GM12878 (cell line): ENCODE measurements around the gene ACTR5. TPM values are rescaled to one million over a fixed set of nuclear protein-coding genes. Genes with fewer than 3 reads are reported as not detected.

Source experiments
- CTCF ChIP-seq, 3 experiments: IDR thresholded peaks in 2 of 3; conservative IDR thresholded peaks in 1 of 3; 2 replicates each; pipeline ENCODE4 v1.5.1; 2011; ENCODE audit warnings: low read depth in 3 of 3, low read length in 3 of 3, mild to moderate bottlenecking in 3 of 3, control low read depth in 2 of 3, moderate library complexity in 2 of 3, inconsistent platforms in 1 of 3, mixed read lengths in 1 of 3; ENCODE audit not compliant: control insufficient read depth in 2 of 3, insufficient read depth in 1 of 3; ENCODE audit errors: extremely low read depth in 1 of 3
- ETV6 ChIP-seq, 2 experiments: fragments of 450-650 bp in 1 of 2; IDR thresholded peaks in 1 of 2; conservative IDR thresholded peaks in 1 of 2; 2 replicates each; pipeline ENCODE4 v1.6.1; 2014; ENCODE audit warnings: antibody characterized with exemption in 1 of 2, borderline replicate concordance in 1 of 2, low read depth in 1 of 2, mild to moderate bottlenecking in 1 of 2, moderate library complexity in 1 of 2
- REST ChIP-seq: IDR thresholded peaks from 2 replicates; pipeline ENCODE4 v1.6.1; 2012; ENCODE audit warnings: mild to moderate bottlenecking, low read depth, low read length
- SKIL ChIP-seq: fragments of 450-650 bp; IDR thresholded peaks from 2 replicates; pipeline ENCODE4 v1.6.1; 2017; ENCODE audit warnings: mild to moderate bottlenecking, low read depth, inconsistent platforms; ENCODE audit not compliant: poor library complexity, severe bottlenecking
- TCF12 ChIP-seq: IDR thresholded peaks from 2 replicates; pipeline ENCODE4 v1.6.1; 2011; ENCODE audit warnings: low read depth, mild to moderate bottlenecking, low read length
- polyA plus RNA-seq, 11 experiments: library from polyadenylated mRNA; depleted of rRNA in 4 of 11; unstranded in 6 of 11; stranded (reverse) in 5 of 11; fragments of >200 nt; fragmentation: Nextera tagmentation in 4 of 11; fragmentation: Illumina TruSeq in 1 of 11; extraction: Ambion mirVana in 4 of 11; extraction: Trizol in 1 of 11; gene quantifications; 1 replicate in 1 of 11; 2 replicates in 10 of 11; pipeline versions ENCODE4 v1.2.1 to v1.2.3, GENCODE V29; 2011 to 2016; ENCODE audit warnings: inconsistent platforms in 2 of 11, missing spikeins in 2 of 11, low read depth in 1 of 11
- total RNA-seq, 4 experiments: library from RNA; depleted of rRNA in 3 of 4; stranded (reverse); fragments of >200 nt in 3 of 4; fragmentation: Illumina TruSeq in 1 of 4; extraction: Trizol in 1 of 4; gene quantifications; 2 replicates each; pipeline versions ENCODE4 v1.2.1 to v1.2.3, GENCODE V29; 2013 to 2021

ACTR5 gene
- total and polyA plus RNA-seq, 10 of the 15 experiments (the other 5 are each of a cell fraction or from before 2014, with no cell fraction given): 0.52 to 14.7 (median 8.8) TPM

GRCh38 chr20:38764567-38765318 lies 16.5 kb downstream of the ACTR5 start (continued):
- TF ChIP-seq CTCF (IDR thresholded peaks at IDR 0.05 in 2 of 3, conservative IDR thresholded peaks at IDR 0.05 in 1 of 3; ENCODE audit: control insufficient read depth in 2 of 3, extremely low read depth in 1 of 3, insufficient read depth in 1 of 3, low read depth in 3 of 3, low read length in 3 of 3) (no peak), REST (no peak), ETV6 (conservative IDR thresholded peaks at IDR 0.05 in 1 of 2, IDR thresholded peaks at IDR 0.05 in 1 of 2; ENCODE audit: borderline replicate concordance in 1 of 2, low read depth in 1 of 2) (no peak), TCF12 (no peak), SKIL (no peak)
